ENCODE results near the gene ZNF205. TPM values are rescaled to one million over a fixed set of nuclear protein-coding genes. Genes with fewer than 3 reads are reported as not detected.

ZNF205 gene
- total and polyA plus RNA-seq, 2 of the 8 experiments (the other 6 are each of a cell fraction or from before 2014, with no cell fraction given), result 19.1 to 19.9 TPM

- WGBS, 2 experiments (ENCODE audit: extremely low coverage in 1 of 2, insufficient coverage in 1 of 2, insufficient read length in 1 of 2, insufficient replicate concordance in 2 of 2, low coverage in 1 of 2, low lambda C conversion rate in 2 of 2, missing lambda C conversion rate in 1 of 2), result 47% methylated on average over 7 of the region's 7 CpGs; no CpG with 5 or more reads in 1 of the 2 experiments
- TF ChIP-seq JUN (IDR thresholded peaks at IDR 0.05; ENCODE audit: low read depth, low read length), result no peak
- no peak for TF ChIP-seq CREB1 (IDR thresholded peaks at IDR 0.05)
- TF ChIP-seq SP2 (IDR thresholded peaks at IDR 0.05; ENCODE audit: low read length), result no peak
- no peak for TF ChIP-seq HDAC6 (IDR thresholded peaks at IDR 0.05; ENCODE audit: low read depth, low read length)
Observed at GRCh38 chr16:3133844-3134243, 21.5 kb downstream of the ZNF205 start.

More at GRCh38 chr16:3133844-3134243, 21.5 kb downstream of the ZNF205 start:
- Histone ChIP-seq H4K91ac (replicated peaks; ENCODE audit: insufficient read length, low read length) (no peak overlapping the region), H4K5ac (ENCODE audit: insufficient read length, low read depth, low read length) (no peak overlapping the region), H2AK5ac (ENCODE audit: low read depth, low read length) (no peak overlapping the region), H4K20me1 (replicated peaks in 1 of 2; ENCODE audit: control insufficient read depth in 1 of 2, insufficient read depth in 2 of 2, low read length in 2 of 2) (peaks cover 0 to 10% of the 10 kb centered on the region in 2 experiments), H3K9ac (replicated peaks in 1 of 4; ENCODE audit: extremely low read depth in 1 of 4, low read depth in 3 of 4, low read length in 3 of 4) (peak overlapping the region; percentile 95 to 99 (median 98)), H3K23me2 (ENCODE audit: low read depth, low read length) (peaks cover 7% of the 10 kb centered on the region), H2BK20ac (ENCODE audit: low read length) (no peak overlapping the region), H2BK15ac (ENCODE audit: low read length) (no peak overlapping the region), H3K23ac (ENCODE audit: insufficient read length) (no peak overlapping the region), H3K27me3 (replicated peaks in 1 of 4; ENCODE audit: control insufficient read depth in 3 of 4, extremely low read depth in 1 of 4, insufficient read depth in 3 of 4, low read length in 3 of 4) (no peaks in the 10 kb centered on the region), H3K36me3 (ENCODE audit: control insufficient read depth in 2 of 4, insufficient read depth in 4 of 4, low read length in 3 of 4) (no peaks in the 10 kb centered on the region; a peak in 1 of 8 replicates), H2AFZ (ENCODE audit: low read length) (no peak overlapping the region), H3K14ac (ENCODE audit: insufficient read length) (no peak overlapping the region), H4K8ac (ENCODE audit: extremely low read depth, insufficient read depth, low read length) (peak overlapping the region; percentile 100; the same call in 1 of the 2 replicates), H3K27ac (ENCODE audit: low read depth, low read length) (peak overlapping the region; percentile 97; the same call in 1 of the 2 replicates), H3K4me1 (replicated peaks in 1 of 4; ENCODE audit: control insufficient read depth in 3 of 4, insufficient read depth in 4 of 4, low read length in 3 of 4) (peaks cover 0 to 6% (median 0%) of the 10 kb centered on the region in 4 experiments; a peak in 3 of 7 replicates), H2BK120ac (replicated peaks; ENCODE audit: low read depth, low read length) (no peak overlapping the region), H3K79me2 (ENCODE audit: control insufficient read depth in 1 of 2, insufficient read depth in 2 of 2, low read length in 2 of 2) (peaks cover 7 to 19% of the 10 kb centered on the region in 2 experiments), H3K4me3 (ENCODE audit: extremely low read depth in 1 of 4, insufficient read depth in 2 of 4, low read depth in 3 of 4, low read length in 4 of 4) (peak overlapping the region; percentile 86 to 96 (median 88)), H3K4me2 (ENCODE audit: insufficient read depth in 1 of 2, low read depth in 2 of 2, low read length in 2 of 2) (peak overlapping the region; percentile 86 to 91), H3K9me3 (ENCODE audit: insufficient read depth in 2 of 2, low read depth in 1 of 2, low read length in 1 of 2) (no peaks in the 10 kb centered on the region), H3K79me1 (ENCODE audit: low read depth, low read length) (no peaks in the 10 kb centered on the region; the same call in 1 of the 2 replicates), H2BK12ac (ENCODE audit: low read depth, low read length) (no peak overlapping the region), H3K56ac (replicated peaks; ENCODE audit: insufficient read length, low read depth, low read length) (no peak overlapping the region), H3K18ac (ENCODE audit: extremely low read depth, low read length) (no peak overlapping the region), H2BK5ac (ENCODE audit: low read depth, low read length) (no peak overlapping the region), H3K4ac (replicated peaks; ENCODE audit: insufficient read length, low read depth, low read length) (no peak overlapping the region)
- no peak for FAIRE-seq
- POLR2A ChIA-PET (ENCODE audit: partially characterized antibody), result interaction anchor here (0.6 to 3.1 kb wide), 16 partner anchors 8 to 145 kb away, joined by 3 to 43 read pairs (median 4); partner anchors contain the start of genes TNFRSF12A and ZSCAN10
- CTCF ChIA-PET (ENCODE audit: partially characterized antibody), result interaction anchor here (1.7 to 17.4 kb wide), 6 partner anchors 8 to 74 kb away, joined by 6 to 619 read pairs (median 16); partner anchors contain the start of genes ZNF205 and ZSCAN10
- no peak for DNase-seq (ENCODE audit: low read depth in 1 of 2, low spot score in 2 of 2)

Measured in H1 (cell line).